Measurements from ENCODE around the gene NCS1.

DNA sequence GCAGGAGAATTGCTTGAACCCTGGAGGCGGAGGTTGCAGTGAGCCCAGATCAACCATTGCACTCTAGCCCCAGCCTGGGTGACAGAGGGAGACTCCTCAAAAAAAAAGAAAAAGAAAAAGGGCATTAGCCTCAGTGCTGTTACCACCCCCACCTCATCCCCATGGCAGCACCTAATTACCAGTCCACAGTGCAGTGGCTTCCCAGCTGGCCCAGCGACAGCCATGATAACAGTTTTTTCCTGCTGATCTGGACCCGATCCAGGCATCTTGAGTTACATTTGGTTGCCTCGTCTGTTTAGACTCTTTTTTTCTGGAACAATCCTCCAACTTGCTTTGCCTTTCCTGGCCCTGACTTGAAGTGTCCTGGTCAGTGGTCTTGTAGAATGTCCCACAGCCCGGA lies 24.4 kb downstream of the NCS1 start:
- TF ChIP-seq GATA2 (IDR thresholded peaks at IDR 0.05; ENCODE audit: low read depth, low read length), result peak; percentile 77
- no peak for TF ChIP-seq GATA3 (IDR thresholded peaks at IDR 0.05; ENCODE audit: low read depth, low read length)

Measured in SH-SY5Y (cell line).